ENCODE measurements around the gene TXN. TPM values are rescaled to one million over a fixed set of nuclear protein-coding genes. Genes with fewer than 3 reads are reported as not detected.

The TXN gene
- total and polyA plus RNA-seq, 10 of the 15 experiments (the other 5 are each of a cell fraction or from before 2014, with no cell fraction given), result 309 to 2,304 (median 650) TPM

GRCh38 chr9:110256380-110257096 is at the start of gene TXN (continued):
- TF ChIP-seq SMC3 (IDR thresholded peaks at IDR 0.05; ENCODE audit: borderline replicate concordance, low read length), result no peak
- TF ChIP-seq ATF2 (IDR thresholded peaks at IDR 0.05; ENCODE audit: low read length), result no peak
- TF ChIP-seq TCF3 (IDR thresholded peaks at IDR 0.05; ENCODE audit: borderline replicate concordance, insufficient read depth, low read depth, low read length), result peak; percentile 38; the same call in 1 of the 2 replicates
- TF ChIP-seq IRF3 (IDR thresholded peaks at IDR 0.05), result no peak
- TF ChIP-seq RELA (IDR thresholded peaks at IDR 0.05; ENCODE audit: borderline replicate concordance, partially characterized antibody), result peak; percentile 65
- TF ChIP-seq SP1 (IDR thresholded peaks at IDR 0.05; ENCODE audit: low read depth, low read length), result peak; percentile 7
- peak; percentile 63 for TF ChIP-seq DPF2 (IDR thresholded peaks at IDR 0.05)
- no peak for TF ChIP-seq PAX8 (IDR thresholded peaks at IDR 0.05)
- no peak for TF ChIP-seq E4F1 (IDR thresholded peaks at IDR 0.05; ENCODE audit: borderline replicate concordance, partially characterized antibody)
- TF ChIP-seq MXI1 (IDR thresholded peaks at IDR 0.05; ENCODE audit: low read depth, low read length), result peak; percentile 89
- peak; percentile 83; the same call in 1 of the 2 replicates for TF ChIP-seq YY1 (IDR thresholded peaks at IDR 0.05; ENCODE audit: low read depth, low read length)
- TF ChIP-seq HCFC1 (IDR thresholded peaks at IDR 0.05; ENCODE audit: low read length), result no peak
- TF ChIP-seq NBN (IDR thresholded peaks at IDR 0.05), result peak; percentile 48; the same call in 1 of the 2 replicates
- no peak for TF ChIP-seq SUPT20H (IDR thresholded peaks at IDR 0.05; ENCODE audit: borderline replicate concordance, control insufficient read depth, low read depth, low read length)
- TF ChIP-seq NR2C2 (IDR thresholded peaks at IDR 0.05; ENCODE audit: borderline replicate concordance, control insufficient read depth, insufficient read length, low read depth), result no peak
- TF ChIP-seq NFXL1 (IDR thresholded peaks at IDR 0.05; ENCODE audit: borderline replicate concordance), result no peak
- TF ChIP-seq PML (IDR thresholded peaks at IDR 0.05; ENCODE audit: low read length), result peak; percentile 95
- TF ChIP-seq PBX3 (IDR thresholded peaks at IDR 0.05; ENCODE audit: insufficient replicate concordance, low read depth, low read length), result no peak
- no peak for TF ChIP-seq CTCF (IDR thresholded peaks at IDR 0.05 in 2 of 3, conservative IDR thresholded peaks at IDR 0.05 in 1 of 3; ENCODE audit: control insufficient read depth in 2 of 3, extremely low read depth in 1 of 3, insufficient read depth in 1 of 3, low read depth in 3 of 3, low read length in 3 of 3)
- no peak for TF ChIP-seq ZBED1 (IDR thresholded peaks at IDR 0.05; ENCODE audit: borderline replicate concordance)
